Fibroblast of lung (primary cell): ENCODE results near the gene YWHAH. TPM values are rescaled to one million over a fixed set of nuclear protein-coding genes. Genes with fewer than 3 reads are reported as not detected.

Experiments
- DNase-seq, 2 donors: peaks; one replicate each; pipeline versions ENCODE4 v3.0.0 to v3.0.0-alpha.2; 2010; ENCODE audit warnings: low read depth in 2 of 2
- H2AFZ ChIP-seq: 2 replicates; pipeline ENCODE4 v1.5.1; 2012; ENCODE audit warnings: low read length, control low read depth, inconsistent platforms
- H3K27ac ChIP-seq: 2 replicates; pipeline ENCODE4 v1.5.1; 2011; ENCODE audit warnings: low read length, control low read depth; ENCODE audit not compliant: insufficient read depth
- H3K27me3 ChIP-seq: 2 replicates; pipeline ENCODE4 v1.5.1; 2011; ENCODE audit warnings: mild to moderate bottlenecking, low read length; ENCODE audit not compliant: control insufficient read depth, insufficient read depth
- H3K36me3 ChIP-seq: 2 replicates; pipeline ENCODE4 v1.5.1; 2011; ENCODE audit warnings: low read length; ENCODE audit not compliant: control insufficient read depth, insufficient read depth
- H3K4me1 ChIP-seq: 2 replicates; pipeline ENCODE4 v1.5.1; 2011; ENCODE audit warnings: low read length; ENCODE audit not compliant: control insufficient read depth, insufficient read depth; ENCODE audit errors: extremely low read depth
- H3K4me2 ChIP-seq: 2 replicates; pipeline ENCODE4 v1.5.1; 2011; ENCODE audit warnings: low read length, control low read depth; ENCODE audit not compliant: insufficient read depth; ENCODE audit errors: extremely low read depth
- H3K4me3 ChIP-seq, 4 experiments: fragments of 200-600 bp in 1 of 4; sonication (generic) in 1 of 4; replicated peaks in 1 of 4; 2 replicates each; pipeline ENCODE4 v1.5.1; 2011 to 2016; ENCODE audit warnings: low read length in 4 of 4, low read depth in 3 of 4, mild to moderate bottlenecking in 3 of 4, control low read depth in 2 of 4, inconsistent platforms in 1 of 4, mixed read lengths in 1 of 4; ENCODE audit not compliant: insufficient read depth in 1 of 4; ENCODE audit errors: control extremely low read depth in 1 of 4
- H3K79me2 ChIP-seq: 2 replicates; pipeline ENCODE4 v1.5.1; 2012; ENCODE audit warnings: mild to moderate bottlenecking, low read length, inconsistent platforms; ENCODE audit not compliant: control insufficient read depth, insufficient read depth
- H3K9ac ChIP-seq: 2 replicates; pipeline ENCODE4 v1.5.1; 2011; ENCODE audit warnings: mild to moderate bottlenecking, low read length, control low read depth; ENCODE audit not compliant: insufficient read depth
- H3K9me3 ChIP-seq: 2 replicates; pipeline ENCODE4 v1.5.1; 2012; ENCODE audit warnings: low read depth, low read length; ENCODE audit not compliant: control insufficient read depth, insufficient read depth
- H4K20me1 ChIP-seq: 2 replicates; pipeline ENCODE4 v1.5.1; 2011; ENCODE audit warnings: low read length; ENCODE audit not compliant: control insufficient read depth, insufficient read depth; ENCODE audit errors: extremely low read depth
- EZH2 ChIP-seq: IDR thresholded peaks from 2 replicates; pipeline ENCODE4 v1.5.1; 2012; ENCODE audit warnings: low read length, control low read depth, mild to moderate bottlenecking; ENCODE audit errors: missing control alignments
- polyA plus RNA-seq, 2 donors: library from polyadenylated mRNA; depleted of rRNA in 1 of 2; stranded (reverse) in 1 of 2; unstranded in 1 of 2; fragments of >200 nt; gene quantifications; 2 replicates each; pipeline ENCODE4 v1.2.1, GENCODE V29; 2011 to 2012; ENCODE audit warnings: missing spikeins in 1 of 2
- total RNA-seq: library from RNA; depleted of rRNA; stranded (reverse); fragments of >200 nt; gene quantifications from 2 replicates; pipeline ENCODE4 v1.2.1, GENCODE V29; 2014
- TF ChIP-seq, protein P1 (sequence below), 2 donors: IDR thresholded peaks in 1 of 2; conservative IDR thresholded peaks in 1 of 2; 1 replicate in 1 of 2; 2 replicates in 1 of 2; pipeline ENCODE4 v1.5.1; 2011 to 2012; ENCODE audit warnings: low read length in 2 of 2, control low read depth in 1 of 2, inconsistent platforms in 1 of 2, low read depth in 1 of 2, mild to moderate bottlenecking in 1 of 2

Gene YWHAH
- total and polyA plus RNA-seq, 2 donors (not counting 1 experiment from before 2014, with no cell fraction given), result 77.5 to 250 TPM

GRCh38 chr22:31911565-31912406 lies 32.5 kb upstream of the YWHAH start:
- H4K20me1 ChIP-seq, result no peaks in the 10 kb centered on the region
- no peaks in the 10 kb centered on the region for H3K27me3 ChIP-seq
- H3K4me1 ChIP-seq, result no peaks in the 10 kb centered on the region
- no peak overlapping the region for H2AFZ ChIP-seq
- no peak for DNase-seq
- no peak overlapping the region for H3K4me3 ChIP-seq
- no peaks in the 10 kb centered on the region for H3K9me3 ChIP-seq
- no peak overlapping the region for H3K27ac ChIP-seq
- no peaks in the 10 kb centered on the region for H3K79me2 ChIP-seq
- no peak overlapping the region for H3K9ac ChIP-seq
- TF ChIP-seq, protein P1, sequence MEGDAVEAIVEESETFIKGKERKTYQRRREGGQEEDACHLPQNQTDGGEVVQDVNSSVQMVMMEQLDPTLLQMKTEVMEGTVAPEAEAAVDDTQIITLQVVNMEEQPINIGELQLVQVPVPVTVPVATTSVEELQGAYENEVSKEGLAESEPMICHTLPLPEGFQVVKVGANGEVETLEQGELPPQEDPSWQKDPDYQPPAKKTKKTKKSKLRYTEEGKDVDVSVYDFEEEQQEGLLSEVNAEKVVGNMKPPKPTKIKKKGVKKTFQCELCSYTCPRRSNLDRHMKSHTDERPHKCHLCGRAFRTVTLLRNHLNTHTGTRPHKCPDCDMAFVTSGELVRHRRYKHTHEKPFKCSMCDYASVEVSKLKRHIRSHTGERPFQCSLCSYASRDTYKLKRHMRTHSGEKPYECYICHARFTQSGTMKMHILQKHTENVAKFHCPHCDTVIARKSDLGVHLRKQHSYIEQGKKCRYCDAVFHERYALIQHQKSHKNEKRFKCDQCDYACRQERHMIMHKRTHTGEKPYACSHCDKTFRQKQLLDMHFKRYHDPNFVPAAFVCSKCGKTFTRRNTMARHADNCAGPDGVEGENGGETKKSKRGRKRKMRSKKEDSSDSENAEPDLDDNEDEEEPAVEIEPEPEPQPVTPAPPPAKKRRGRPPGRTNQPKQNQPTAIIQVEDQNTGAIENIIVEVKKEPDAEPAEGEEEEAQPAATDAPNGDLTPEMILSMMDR (conservative IDR thresholded peaks at IDR 0.05 in 1 of 2, IDR thresholded peaks at IDR 0.05 in 1 of 2; ENCODE audit: low read depth in 1 of 2, low read length in 2 of 2), result no peak
- no peak for TF ChIP-seq EZH2
- no peak overlapping the region for H3K4me2 ChIP-seq
- no peaks in the 10 kb centered on the region for H3K36me3 ChIP-seq

- Histone ChIP-seq H3K4me3 (no peak overlapping the region), H3K4me2 (no peak overlapping the region), H3K79me2 (no peaks in the 10 kb centered on the region), H3K36me3 (no peaks in the 10 kb centered on the region), H2AFZ (no peak overlapping the region), H4K20me1 (no peaks in the 10 kb centered on the region), H3K9me3 (no peaks in the 10 kb centered on the region), H3K4me1 (no peaks in the 10 kb centered on the region), H3K27me3 (no peaks in the 10 kb centered on the region), H3K9ac (no peak overlapping the region), H3K27ac (no peak overlapping the region)
- DNase-seq, result no peak
- TF ChIP-seq EZH2, result no peak
- TF ChIP-seq, protein P1 (conservative IDR thresholded peaks at IDR 0.05 in 1 of 2, IDR thresholded peaks at IDR 0.05 in 1 of 2; ENCODE audit: low read depth in 1 of 2, low read length in 2 of 2), result no peak
Measured at GRCh38 chr22:31912407-31912743, 32.0 kb upstream of the YWHAH start.

- no peaks in the 10 kb centered on the region for H3K79me2 ChIP-seq
- no peak overlapping the region for H3K27ac ChIP-seq
- no peak overlapping the region for H3K4me2 ChIP-seq
- no peak for TF ChIP-seq EZH2
- TF ChIP-seq, protein P1 (conservative IDR thresholded peaks at IDR 0.05 in 1 of 2, IDR thresholded peaks at IDR 0.05 in 1 of 2; ENCODE audit: low read depth in 1 of 2, low read length in 2 of 2), result no peak
- no peak overlapping the region for H2AFZ ChIP-seq
- H3K9me3 ChIP-seq, result no peaks in the 10 kb centered on the region
- no peaks in the 10 kb centered on the region for H3K36me3 ChIP-seq
- no peak overlapping the region for H3K9ac ChIP-seq
- no peak for DNase-seq
- no peak overlapping the region for H3K4me3 ChIP-seq
- no peaks in the 10 kb centered on the region for H4K20me1 ChIP-seq
- H3K4me1 ChIP-seq, result no peaks in the 10 kb centered on the region
- no peaks in the 10 kb centered on the region for H3K27me3 ChIP-seq
Measured at GRCh38 chr22:31915586-31915985, 28.7 kb upstream of the YWHAH start.
